CD4-positive, alpha-beta memory T cell (primary cell): ENCODE results near the gene TXNRD3. TPM values are rescaled to one million over a fixed set of nuclear protein-coding genes. Genes with fewer than 3 reads are reported as not detected.
"Not testable (repeated sequence)": the region's sequence is repeated elsewhere in the genome, so short reads cannot be mapped to it uniquely, and the experiment has no call there.

Experiments
- CTCF ChIA-PET: fragments of 350-600 bp; sonication (Branson Sonifier 250); formaldehyde crosslinking; loops from one replicate; lab custom pipeline; 2021; ENCODE audit warnings: inconsistent platforms; ENCODE audit not compliant: partially characterized antibody; lab: Charles Lee
- POLR2A ChIA-PET: fragments of 350-600 bp; sonication (Branson Sonifier 250); formaldehyde crosslinking; loops from one replicate; lab custom pipeline; 2021; ENCODE audit not compliant: partially characterized antibody; lab: Charles Lee
- DNase-seq, 5 donors: peaks; one replicate each; pipeline versions ENCODE4 v3.0.0 to v3.0.0-alpha.2; 2020 to 2022; ENCODE audit warnings: mixed read lengths in 1 of 5
- H3K27ac ChIP-seq: one replicate; pipeline ENCODE4 v1.7.0; 2013; ENCODE audit warnings: low read depth, low read length
- H3K27me3 ChIP-seq: 2 replicates; pipeline ENCODE4 v1.7.0; 2013; ENCODE audit warnings: mild to moderate bottlenecking, low read length, moderate library complexity; ENCODE audit not compliant: insufficient read depth
- H3K36me3 ChIP-seq: 2 replicates; pipeline ENCODE4 v1.7.0; 2013; ENCODE audit warnings: mild to moderate bottlenecking, low read length, moderate library complexity; ENCODE audit not compliant: insufficient read depth
- H3K4me1 ChIP-seq: 2 replicates; pipeline ENCODE4 v1.7.0; 2013; ENCODE audit warnings: mild to moderate bottlenecking, low read length, moderate library complexity; ENCODE audit not compliant: insufficient read depth
- H3K4me3 ChIP-seq, 2 donors: one replicate each; pipeline ENCODE4 v1.7.0; 2013; ENCODE audit warnings: low read length in 2 of 2, mild to moderate bottlenecking in 1 of 2
- H3K9me3 ChIP-seq, 2 donors: one replicate each; pipeline ENCODE4 v1.7.0; 2013; ENCODE audit warnings: low read length in 2 of 2, control low read depth in 1 of 2; ENCODE audit not compliant: control insufficient read depth in 1 of 2
- H3K27ac Mint-ChIP-seq, 7 donors: one replicate each; pipeline ENCODE4 v1.8.0; 2020 to 2021; ENCODE audit warnings: mixed read lengths in 7 of 7, mild to moderate bottlenecking in 6 of 7, inconsistent platforms in 3 of 7, moderate library complexity in 3 of 7
- H3K27me3 Mint-ChIP-seq, 2 donors: one replicate each; pipeline ENCODE4 v1.8.0; 2020 to 2021; ENCODE audit warnings: mixed read lengths in 2 of 2
- H3K36me3 Mint-ChIP-seq, 2 donors: one replicate each; pipeline ENCODE4 v1.8.0; 2020 to 2021; ENCODE audit warnings: mixed read lengths in 2 of 2, inconsistent platforms in 1 of 2, mild to moderate bottlenecking in 1 of 2
- H3K4me1 Mint-ChIP-seq, 4 donors: one replicate each; pipeline ENCODE4 v1.8.0; 2020 to 2021; ENCODE audit warnings: mixed read lengths in 4 of 4, mild to moderate bottlenecking in 1 of 4
- H3K4me3 Mint-ChIP-seq, 8 donors: one replicate each; pipeline ENCODE4 v1.8.0; 2020 to 2021; ENCODE audit warnings: mixed read lengths in 8 of 8, mild to moderate bottlenecking in 7 of 8, moderate library complexity in 6 of 8, inconsistent platforms in 3 of 8
- H3K9me3 Mint-ChIP-seq, 8 donors: one replicate each; pipeline ENCODE4 v1.8.0; 2020 to 2021; ENCODE audit warnings: mixed read lengths in 8 of 8, mild to moderate bottlenecking in 5 of 8, inconsistent platforms in 3 of 8, moderate library complexity in 1 of 8
- intact Hi-C: fragments of 100-400 bp; cut with micrococcal nuclease; formaldehyde crosslinking; loops from one replicate; pipeline ENCODE4 v1.15.1; 2023
- polyA plus RNA-seq, 2 donors: library from polyadenylated mRNA; unstranded; fragments of 300-500 nt; fragmentation: Illumina TruSeq; gene quantifications; one replicate each; pipeline ENCODE4 v1.2.3, GENCODE V29; 2021
- total RNA-seq, 2 experiments: library from RNA; stranded (reverse); gene quantifications; one replicate each; pipeline ENCODE4 v1.2.3, GENCODE V29; 2021

TXNRD3 gene
- total and polyA plus RNA-seq, 4 experiments from 2014 or later, result 0.77 to 1.0 (median 0.92) TPM

DNA sequence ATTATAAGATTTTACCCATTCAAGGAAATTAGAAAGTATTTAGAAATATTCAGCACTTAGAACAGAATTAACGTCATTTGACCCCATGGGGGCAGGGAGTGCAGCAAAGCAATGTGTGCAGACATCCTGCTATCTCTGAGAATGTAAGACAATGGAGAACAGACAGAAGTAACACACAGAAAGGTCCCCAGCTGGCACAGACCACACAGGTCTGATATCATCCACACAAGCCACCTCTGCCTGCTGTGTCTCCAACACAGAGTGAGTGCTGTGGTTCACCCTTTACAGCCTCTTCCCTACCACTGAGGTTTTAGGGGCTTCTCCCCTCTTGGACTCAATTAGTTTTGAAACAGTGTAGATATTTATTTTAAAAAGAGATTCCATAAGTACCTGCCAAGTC is 16.1 kb downstream of the TXNRD3 start:
- DNase-seq, result no peak
- intact Hi-C loops, result no loop called here
- Histone ChIP-seq H3K4me1 (no peaks in the 10 kb centered on the region), H3K27ac (no peak overlapping the region), H3K9me3 (no peaks in the 10 kb centered on the region), H3K27me3 (no peaks in the 10 kb centered on the region), H3K36me3 (no peaks in the 10 kb centered on the region), H3K4me3 (no peak overlapping the region)
- Mint-ChIP-seq H3K27me3 (peaks cover 3 to 5% of the 10 kb centered on the region in 2 donors), H3K4me1 (no peaks in the 10 kb centered on the region), H3K9me3 (no peaks in the 10 kb centered on the region), H3K4me3 (no peak overlapping the region), H3K27ac (no peak overlapping the region), H3K36me3 (peaks cover 0 to 13% of the 10 kb centered on the region in 2 donors)
- ChIA-PET CTCF (no interaction called here), POLR2A (no interaction called here)

GRCh38 chr3:126636436-126636835 is 18.5 kb downstream of the TXNRD3 start:
- intact Hi-C loops, result no loop called here
- ChIA-PET CTCF (no interaction called here), POLR2A (no interaction called here)
- Mint-ChIP-seq H3K9me3 (no peaks in the 10 kb centered on the region), H3K36me3 (peaks cover 0 to 5% of the 10 kb centered on the region in 2 donors), H3K4me1 (no peaks in the 10 kb centered on the region), H3K27me3 (peaks cover 3 to 5% of the 10 kb centered on the region in 2 donors), H3K4me3 (no peak overlapping the region), H3K27ac (no peak overlapping the region)
- Histone ChIP-seq H3K27ac (no peak overlapping the region), H3K36me3 (no peaks in the 10 kb centered on the region), H3K4me3 (no peak overlapping the region), H3K27me3 (no peaks in the 10 kb centered on the region), H3K4me1 (no peaks in the 10 kb centered on the region), H3K9me3 (no peaks in the 10 kb centered on the region)
- no peak for DNase-seq

GRCh38 chr3:126634803-126635202 is 20.1 kb downstream of the TXNRD3 start:
- DNase-seq, result no peak
- Mint-ChIP-seq H3K4me3 (no peak overlapping the region), H3K36me3 (no peaks in the 10 kb centered on the region), H3K4me1 (no peaks in the 10 kb centered on the region), H3K27me3 (peaks cover 0 to 2% of the 10 kb centered on the region in 2 donors), H3K9me3 (no peaks in the 10 kb centered on the region), H3K27ac (no peak overlapping the region)
- CTCF ChIA-PET, result no interaction called here
- H3K27me3 ChIP-seq, result no peaks in the 10 kb centered on the region
- H3K4me1 ChIP-seq, result no peaks in the 10 kb centered on the region
- H3K36me3 ChIP-seq, result no peaks in the 10 kb centered on the region
- intact Hi-C loops, result no loop called here
- no peaks in the 10 kb centered on the region for H3K9me3 ChIP-seq
- POLR2A ChIA-PET, result no interaction called here
- no peak overlapping the region for H3K4me3 ChIP-seq
- no peak overlapping the region for H3K27ac ChIP-seq

GRCh38 chr3:126630020-126630419 is 24.9 kb downstream of the TXNRD3 start:
- H3K36me3 ChIP-seq, result no peaks in the 10 kb centered on the region
- no peaks in the 10 kb centered on the region for H3K4me1 ChIP-seq
- H3K27ac Mint-ChIP-seq, result peak overlapping the region in 1 of 7 donors; percentile 4
- no peak overlapping the region for H3K4me3 Mint-ChIP-seq
- no peaks in the 10 kb centered on the region for H3K27me3 Mint-ChIP-seq
- intact Hi-C loops, result no loop called here
- DNase-seq, result no peak
- POLR2A ChIA-PET, result no interaction called here
- no peaks in the 10 kb centered on the region for H3K9me3 ChIP-seq
- H3K27me3 ChIP-seq, result no peaks in the 10 kb centered on the region
- no peak overlapping the region for H3K4me3 ChIP-seq
- H3K36me3 Mint-ChIP-seq, result no peaks in the 10 kb centered on the region
- H3K27ac ChIP-seq, result no peak overlapping the region
- CTCF ChIA-PET, result no interaction called here
- H3K9me3 Mint-ChIP-seq, result no peaks in the 10 kb centered on the region
- H3K4me1 Mint-ChIP-seq, result no peaks in the 10 kb centered on the region

- H3K36me3 Mint-ChIP-seq, H3K36me3 ChIP-seq, H3K27me3 ChIP-seq, H3K9me3 Mint-ChIP-seq, H3K4me3 Mint-ChIP-seq, H3K27ac Mint-ChIP-seq, CTCF ChIA-PET, H3K4me3 ChIP-seq, H3K4me1 ChIP-seq, POLR2A ChIA-PET, H3K27ac ChIP-seq, H3K27me3 Mint-ChIP-seq, H3K4me1 Mint-ChIP-seq, DNase-seq, intact Hi-C loops, H3K9me3 ChIP-seq: not testable (repeated sequence)
These were observed 29.2 kb downstream of the TXNRD3 start for GRCh38 chr3:126625735-126626134.

DNA sequence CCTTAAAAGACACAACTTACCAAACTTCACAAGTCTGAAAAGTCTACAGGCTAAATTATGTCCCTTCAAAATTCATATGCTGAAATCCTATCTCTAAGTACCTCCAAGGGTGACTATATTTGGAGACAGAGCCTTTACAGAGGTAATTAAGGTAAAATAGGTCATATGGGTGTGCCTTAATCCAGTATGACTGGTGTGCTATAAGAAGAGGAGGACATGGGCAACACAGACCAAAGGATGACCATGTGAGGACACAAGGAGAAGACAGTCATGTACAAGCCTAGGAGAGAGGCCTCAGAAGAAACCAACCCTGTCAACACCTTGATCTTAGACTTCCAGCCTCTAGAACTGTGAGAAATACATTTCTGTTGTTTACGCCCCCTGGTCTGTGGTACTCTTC is 32.2 kb downstream of the TXNRD3 start:
- Mint-ChIP-seq H3K27ac (no peak overlapping the region), H3K36me3 (no peaks in the 10 kb centered on the region), H3K27me3 (peaks cover 0 to 2% of the 10 kb centered on the region in 2 donors), H3K9me3 (no peaks in the 10 kb centered on the region), H3K4me1 (no peaks in the 10 kb centered on the region), H3K4me3 (no peak overlapping the region)
- DNase-seq, result no peak
- POLR2A ChIA-PET, result no interaction called here
- Histone ChIP-seq H3K36me3 (no peaks in the 10 kb centered on the region), H3K9me3 (no peaks in the 10 kb centered on the region), H3K4me3 (no peak overlapping the region), H3K4me1 (no peaks in the 10 kb centered on the region), H3K27ac (no peak overlapping the region), H3K27me3 (no peaks in the 10 kb centered on the region)
- CTCF ChIA-PET, result interaction anchor here (1.3 kb wide), 1 partner anchor 27 kb away, joined by 3 read pairs; no protein-coding TSS in a partner anchor
- intact Hi-C loops, result no loop called here

DNA sequence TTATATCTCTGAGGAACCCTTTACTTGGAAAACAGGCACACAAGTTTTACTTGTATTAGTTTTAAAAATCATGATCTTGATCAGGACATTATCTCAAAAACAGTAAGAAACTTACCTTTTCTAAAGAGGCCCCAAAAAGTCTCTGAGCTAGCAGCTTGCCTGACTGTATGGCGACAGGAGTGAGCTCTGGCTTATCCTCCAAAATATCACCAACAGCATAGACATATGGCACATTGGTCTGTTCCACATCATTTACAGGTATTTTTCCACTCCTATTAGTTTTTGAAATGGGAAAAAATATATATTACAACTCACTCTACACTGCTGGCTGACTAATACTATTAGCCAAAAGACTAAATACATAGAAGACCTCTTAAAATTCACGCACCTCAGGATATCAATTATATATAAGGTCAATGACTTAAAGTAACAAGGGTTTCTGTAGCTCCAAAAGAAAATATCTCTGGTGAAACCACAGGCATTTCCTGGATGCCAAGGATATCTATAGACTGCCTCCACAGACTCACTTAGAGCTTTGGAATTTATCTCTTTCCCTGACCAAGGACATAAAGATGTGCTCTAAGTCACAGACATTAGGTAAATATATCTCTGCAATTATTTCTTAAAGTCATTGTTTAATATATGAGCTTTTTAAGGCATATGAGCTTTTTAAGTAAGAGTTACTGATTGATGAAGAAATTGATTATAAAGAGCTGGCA is 33.1 kb downstream of the TXNRD3 start:
- peaks cover 3 to 4% of the 10 kb centered on the region in 2 donors for H3K27me3 Mint-ChIP-seq
- no peak for DNase-seq
- H3K9me3 Mint-ChIP-seq, result peaks cover 0 to 3% (median 0%) of the 10 kb centered on the region in 8 donors
- H3K27ac Mint-ChIP-seq, result no peak overlapping the region
- no peak overlapping the region for H3K4me3 Mint-ChIP-seq
- intact Hi-C loops, result no loop called here
- Histone ChIP-seq H3K4me3 (no peak overlapping the region), H3K27me3 (no peaks in the 10 kb centered on the region), H3K27ac (no peak overlapping the region), H3K9me3 (no peaks in the 10 kb centered on the region), H3K4me1 (no peaks in the 10 kb centered on the region), H3K36me3 (no peaks in the 10 kb centered on the region)
- no peaks in the 10 kb centered on the region for H3K4me1 Mint-ChIP-seq
- ChIA-PET CTCF (interaction anchor here (1.3 kb wide), 1 partner anchor 26 kb away, joined by 3 read pairs; no protein-coding TSS in a partner anchor), POLR2A (no interaction called here)
- H3K36me3 Mint-ChIP-seq, result no peaks in the 10 kb centered on the region
